HG03457 (cell line): ENCODE data around the gene ARHGAP22.

ENCODE experiments used
- ATAC-seq: cut with Tn5 transposase; IDR thresholded peaks from one replicate; pipeline ENCODE4 v1.9.1; 2021; ENCODE audit warnings: moderate number of reproducible peaks; ENCODE audit not compliant: unreplicated experiment

ARHGAP22 gene

DNA sequence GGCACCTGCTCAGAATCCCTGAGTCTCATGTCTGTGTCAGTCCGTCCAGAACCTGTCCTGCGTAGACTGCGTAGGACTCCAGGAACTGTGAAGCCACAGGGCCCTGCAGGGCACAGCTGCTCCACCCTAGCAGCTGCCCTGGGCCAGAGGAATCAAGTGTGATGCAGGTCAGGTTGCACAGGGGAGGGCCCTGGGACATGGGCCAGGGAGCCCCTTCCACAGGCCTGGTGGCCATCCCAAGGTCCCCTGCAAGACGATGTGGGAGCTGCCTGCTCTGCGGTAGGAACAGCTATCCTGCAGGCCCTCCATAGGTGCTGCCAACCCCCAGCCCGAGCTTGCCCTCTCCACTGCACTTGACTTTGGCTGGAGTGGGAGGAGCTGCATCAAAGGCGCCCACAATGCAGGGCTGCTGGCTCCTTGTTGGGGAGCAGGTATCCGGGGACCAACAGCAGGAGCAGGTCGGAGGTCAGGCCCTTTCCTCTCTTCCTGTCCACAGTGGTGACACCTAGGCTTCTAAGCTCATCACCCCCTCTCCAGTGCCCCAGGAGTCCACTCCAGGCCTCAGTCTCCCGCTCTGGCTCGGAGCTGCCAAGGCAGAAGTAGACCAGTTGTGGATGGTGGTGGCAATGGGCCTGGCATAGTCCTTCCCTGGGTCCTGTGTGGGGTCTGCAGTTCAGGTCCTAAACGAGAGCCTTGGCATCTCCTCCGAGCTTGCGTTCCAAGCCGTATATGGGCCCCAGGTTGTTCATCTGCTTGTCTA is 149.3 kb downstream of the ARHGAP22 start:
- no peak for ATAC-seq

DNA sequence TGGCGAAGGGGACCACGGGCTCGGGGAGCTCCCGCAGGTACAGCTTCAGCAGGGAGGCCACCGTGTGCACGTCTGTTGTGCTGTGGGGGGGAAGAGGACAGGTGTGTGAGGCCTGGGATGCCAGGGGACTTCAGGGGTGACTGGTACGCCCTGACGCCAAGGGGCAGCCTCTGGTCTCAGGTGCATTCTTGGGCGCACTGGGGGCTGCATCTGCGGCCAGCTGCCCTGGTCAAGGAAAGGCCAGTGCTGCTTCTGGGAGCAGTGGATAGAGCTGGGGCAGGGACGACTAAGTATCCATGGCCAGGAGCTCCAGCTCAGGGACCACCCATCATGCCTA is 149.8 kb downstream of the ARHGAP22 start:
- no peak for ATAC-seq

GRCh38 chr10:48454302-48455054 is 150.4 kb downstream of the ARHGAP22 start:
- no peak for ATAC-seq

GRCh38 chr10:48453451-48454301 is 151.2 kb downstream of the ARHGAP22 start:
- ATAC-seq = no peak

DNA sequence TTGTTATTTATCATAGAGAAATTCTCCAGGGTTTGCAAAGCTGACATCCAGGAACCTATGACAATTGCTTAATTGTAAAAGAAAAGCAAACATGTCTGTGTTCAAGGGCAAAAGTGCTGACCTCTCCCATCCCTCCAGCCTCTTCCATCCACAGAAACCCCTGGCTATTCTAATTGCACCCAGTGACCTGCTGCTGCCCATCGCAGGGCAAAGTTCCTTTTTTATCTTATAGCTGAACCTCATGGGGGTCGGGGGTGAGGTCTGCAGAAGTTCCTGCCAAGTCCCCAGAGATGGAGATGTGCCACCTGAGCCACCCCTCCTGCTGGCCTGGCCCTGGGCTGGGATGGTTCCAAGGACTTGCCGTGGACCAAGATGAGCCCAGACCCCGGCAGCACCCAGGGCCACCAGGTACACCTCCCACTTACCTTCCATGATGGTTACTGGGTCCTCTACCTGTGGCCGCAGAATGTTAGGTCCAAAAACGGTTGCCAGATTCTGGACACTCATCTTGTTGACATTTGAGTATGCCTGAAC is 151.9 kb downstream of the ARHGAP22 start:
- no peak for ATAC-seq

GRCh38 chr10:48451969-48452878 is 152.6 kb downstream of the ARHGAP22 start:
- ATAC-seq = no peak

DNA sequence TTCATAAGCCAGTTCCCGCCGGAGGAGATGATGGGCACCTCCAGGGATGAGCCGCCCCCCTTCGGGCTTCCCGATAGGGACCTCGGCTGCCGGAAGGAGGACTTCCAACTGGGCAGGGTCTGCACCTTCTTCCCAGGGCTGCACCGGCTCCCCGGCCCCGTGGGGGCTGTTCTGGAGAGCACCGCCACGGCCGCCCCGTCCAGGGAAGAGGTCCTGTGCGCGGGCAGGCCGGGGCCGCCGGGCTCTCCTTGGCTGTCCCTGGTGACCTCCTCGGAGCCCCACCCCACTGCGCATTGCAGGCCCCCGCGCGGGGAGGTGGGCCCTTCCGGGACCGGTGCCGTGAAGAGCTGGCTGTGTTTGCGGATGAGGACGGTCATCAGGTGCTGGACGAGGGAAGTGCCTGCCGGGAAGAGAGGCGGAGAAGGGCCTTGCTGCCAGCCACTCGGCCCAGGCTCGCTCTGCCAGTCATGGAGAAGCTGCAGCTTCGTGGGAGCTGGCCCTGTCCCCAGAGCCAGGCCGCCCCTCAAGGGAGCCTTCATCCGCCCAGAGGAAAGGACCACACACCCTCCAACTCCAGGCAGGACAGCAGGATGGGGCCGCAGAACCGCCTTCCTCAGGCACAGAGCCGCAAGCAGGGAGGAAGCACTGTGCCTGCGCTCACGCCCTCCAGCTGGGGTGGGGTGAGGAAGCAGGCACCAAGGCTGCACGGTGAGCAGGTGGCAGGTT is 154.0 kb downstream of the ARHGAP22 start:
- no peak for ATAC-seq

DNA sequence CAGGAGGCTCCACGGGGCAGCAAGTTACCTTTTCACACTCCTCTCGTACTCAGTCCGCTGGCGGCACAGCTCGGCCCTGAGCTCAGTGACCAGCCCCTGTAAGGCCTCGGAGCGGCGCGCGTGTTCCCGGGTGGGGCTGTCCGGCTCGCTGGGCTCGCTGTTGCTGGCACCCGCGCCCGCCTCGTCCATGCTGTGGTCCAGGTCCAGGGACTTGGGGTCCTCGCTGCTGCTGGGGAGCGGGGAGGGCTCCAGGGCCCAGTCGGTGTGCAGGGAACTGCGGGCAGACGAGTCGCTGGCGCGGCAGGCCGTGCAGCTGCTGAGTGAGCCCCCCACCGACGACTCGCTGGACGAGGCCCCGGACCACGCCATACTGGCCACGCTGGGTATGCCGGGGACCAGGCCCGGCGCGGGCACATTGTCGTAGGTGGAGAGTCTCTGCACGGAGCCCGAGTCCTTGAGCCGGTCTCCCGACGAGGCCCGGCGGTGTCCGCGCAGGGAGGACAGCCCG is 154.6 kb downstream of the ARHGAP22 start:
- no peak for ATAC-seq

DNA sequence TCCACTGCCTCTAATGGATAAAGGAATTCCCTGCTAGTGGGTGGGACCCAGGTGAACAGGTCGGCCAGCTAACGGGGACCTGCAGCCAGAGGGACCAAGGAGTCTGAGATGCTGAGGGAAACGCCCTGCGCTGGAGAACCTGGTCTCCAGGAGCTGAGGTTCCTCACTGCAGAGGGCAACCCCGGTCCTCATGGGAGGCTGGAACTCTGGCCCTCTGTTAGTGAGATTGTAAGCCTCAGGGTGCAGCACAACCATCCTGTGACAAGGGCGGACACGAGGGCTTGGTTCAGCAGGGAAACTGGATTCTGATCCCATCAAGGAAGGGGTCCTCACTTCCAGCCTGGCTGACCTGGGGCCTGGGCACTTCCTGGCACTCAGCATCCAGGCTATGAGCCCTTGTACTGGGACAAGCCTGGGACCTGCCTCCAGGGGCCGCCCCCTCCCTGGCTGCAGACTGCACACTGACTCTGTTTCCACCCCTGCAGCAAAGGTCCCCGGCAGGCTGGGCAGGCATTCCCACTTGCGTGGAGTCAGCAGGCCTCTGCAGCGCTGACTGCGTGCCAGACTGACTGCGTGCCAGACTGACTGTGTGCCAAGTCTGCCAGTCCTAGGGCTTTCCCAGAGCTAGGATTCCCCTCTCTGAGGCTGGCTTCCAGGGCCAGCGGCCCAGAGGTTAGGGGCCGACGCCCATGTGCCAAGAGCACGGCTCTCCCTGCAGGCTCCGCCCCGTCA is 155.2 kb downstream of the ARHGAP22 start:
- no peak for ATAC-seq

DNA sequence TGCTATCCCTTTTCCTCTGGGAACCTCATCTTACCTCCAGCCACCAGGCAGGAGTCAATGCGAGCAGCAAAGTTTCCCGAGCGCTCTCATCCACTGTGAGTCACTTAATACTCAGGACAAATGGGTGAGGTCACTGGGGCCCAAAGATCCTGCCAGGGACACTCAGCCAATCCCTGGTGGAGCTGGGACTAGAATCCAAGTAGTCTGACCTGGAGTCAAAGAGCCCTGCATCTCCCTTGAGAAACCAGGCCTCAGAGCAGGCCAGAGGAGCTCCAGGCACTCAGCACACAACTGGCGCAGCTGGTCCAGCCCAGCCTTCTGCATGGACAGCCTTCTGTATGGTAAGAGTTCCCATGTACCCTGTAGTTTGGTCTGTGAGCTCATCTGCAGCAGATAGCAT is 156.1 kb downstream of the ARHGAP22 start:
- no peak for ATAC-seq

DNA sequence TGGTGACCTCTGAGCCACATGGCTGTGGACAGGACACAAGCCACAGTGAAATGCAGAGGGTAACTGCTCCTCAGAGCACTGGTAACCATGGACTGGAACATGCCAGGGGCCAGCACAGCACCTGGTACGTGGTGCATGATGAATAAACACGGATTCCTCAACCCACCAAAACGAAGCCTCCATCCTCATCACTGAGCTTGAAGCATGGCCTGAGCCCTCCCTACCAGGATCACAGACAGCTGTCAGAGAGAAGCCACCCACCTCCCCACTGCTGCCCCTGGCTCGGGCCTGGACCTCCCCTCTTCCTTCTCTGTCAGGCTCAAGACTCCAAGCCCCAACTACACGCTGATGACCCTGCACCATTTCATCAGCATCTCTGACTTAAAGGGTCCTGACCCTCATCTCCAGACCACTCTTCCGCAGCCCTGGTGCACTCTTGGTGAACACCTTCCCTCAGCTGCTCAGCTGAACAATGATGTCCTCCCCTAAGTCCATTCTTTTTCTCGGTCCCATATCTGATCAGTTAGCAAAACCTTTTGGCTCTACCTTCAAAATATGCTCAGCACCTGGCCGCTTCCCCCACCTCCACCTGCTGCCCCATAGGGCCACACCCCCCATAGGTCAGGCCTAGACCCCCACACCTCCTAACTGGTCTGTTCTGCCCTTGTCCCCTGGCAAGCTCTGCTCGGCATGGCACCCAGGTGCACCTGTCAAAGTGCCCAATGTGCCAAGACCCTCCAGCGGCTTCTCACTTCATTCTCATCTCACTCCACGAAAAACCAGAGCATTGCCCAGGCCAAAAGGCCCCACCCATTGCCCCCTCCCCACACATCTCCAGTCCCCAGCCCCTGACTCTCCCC is 157.3 kb downstream of the ARHGAP22 start:
- ATAC-seq = no peak

DNA sequence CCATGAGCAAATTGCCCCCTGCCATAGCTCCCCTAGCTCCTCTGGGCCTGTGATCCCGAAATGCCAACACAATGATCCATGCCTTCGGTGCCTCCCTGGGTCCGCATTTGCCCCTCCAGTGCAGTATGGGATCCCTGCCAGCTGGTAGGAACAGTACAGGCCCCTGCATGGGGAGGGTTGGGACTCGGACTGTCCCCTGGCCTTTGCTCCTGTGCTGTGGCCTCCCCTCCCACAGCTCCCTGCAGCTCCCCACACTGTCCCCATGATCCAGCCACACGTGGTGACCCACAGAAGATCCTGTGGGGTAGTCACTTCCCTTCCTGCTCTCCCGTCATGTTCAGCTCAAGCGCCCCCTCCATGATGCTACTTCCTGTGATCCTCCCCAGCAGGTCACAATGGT is 158.1 kb downstream of the ARHGAP22 start:
- ATAC-seq = no peak

GRCh38 chr10:48445932-48446331 is 158.9 kb downstream of the ARHGAP22 start:
- ATAC-seq = no peak

DNA sequence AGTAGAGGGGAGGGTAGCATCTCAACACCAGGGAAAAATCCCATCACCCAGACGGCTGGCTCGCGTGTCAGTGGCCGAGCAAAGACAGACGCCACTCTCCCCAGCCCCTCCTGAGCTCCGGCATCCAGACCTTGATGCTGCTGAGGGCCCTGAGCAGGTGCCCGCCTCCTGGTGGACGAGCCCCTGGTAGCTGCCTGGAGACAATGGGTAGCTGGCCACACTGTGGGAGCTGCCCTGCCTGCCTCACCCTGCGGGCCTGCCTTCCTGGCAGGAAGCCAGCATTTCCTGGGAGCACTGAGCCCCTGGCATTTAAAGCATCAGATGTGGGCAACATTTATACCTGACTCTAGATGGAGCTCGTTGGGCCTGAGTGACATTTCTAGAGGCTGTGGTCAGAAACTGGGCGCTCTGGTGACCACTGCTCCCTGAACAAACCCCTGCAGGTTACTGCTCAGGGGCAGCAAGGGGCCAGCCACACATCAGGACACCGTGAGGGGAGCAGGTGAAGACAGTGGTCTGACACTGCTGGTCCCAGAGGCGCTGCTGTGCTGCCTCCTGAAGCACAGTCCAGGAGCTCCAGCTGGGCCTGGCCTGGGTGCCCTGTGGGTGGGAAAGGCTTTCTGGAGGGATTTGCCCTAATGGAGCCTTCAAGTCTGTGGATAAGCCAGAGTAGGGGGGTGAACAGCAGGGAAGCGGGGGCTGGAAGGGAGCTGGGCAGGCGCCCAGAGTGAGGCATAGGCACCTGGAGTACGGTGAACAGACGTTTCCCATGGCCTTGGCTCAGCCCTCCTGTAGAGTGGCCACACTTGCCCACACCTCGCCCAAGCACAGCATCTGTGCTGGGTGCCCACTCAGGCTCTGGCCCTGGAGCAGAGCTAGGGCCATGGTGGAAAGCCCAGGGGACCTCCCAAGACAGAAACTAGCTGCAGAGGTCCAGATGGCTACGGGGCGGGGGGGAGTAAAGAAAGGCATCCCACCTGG is 159.7 kb downstream of the ARHGAP22 start:
- ATAC-seq = no peak

DNA sequence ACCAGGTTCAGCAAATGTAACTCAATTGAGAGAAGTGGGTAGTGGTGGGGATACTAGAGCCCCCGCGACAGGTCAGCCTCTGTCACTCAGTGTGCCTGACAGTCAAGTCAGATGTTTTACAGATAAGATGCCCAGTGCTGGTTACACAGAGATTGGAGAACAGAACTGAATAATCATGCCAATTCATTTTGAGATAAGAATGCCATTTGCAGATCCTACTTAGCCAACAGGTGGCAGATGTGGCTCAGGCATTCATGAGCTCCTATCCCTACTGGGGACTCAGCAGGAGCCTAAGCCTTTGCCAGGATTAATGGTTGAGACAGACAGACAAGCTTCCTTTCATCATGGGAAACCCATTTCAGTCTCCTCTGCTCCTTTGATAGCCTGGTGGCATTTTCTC is 160.6 kb downstream of the ARHGAP22 start:
- no peak for ATAC-seq

DNA sequence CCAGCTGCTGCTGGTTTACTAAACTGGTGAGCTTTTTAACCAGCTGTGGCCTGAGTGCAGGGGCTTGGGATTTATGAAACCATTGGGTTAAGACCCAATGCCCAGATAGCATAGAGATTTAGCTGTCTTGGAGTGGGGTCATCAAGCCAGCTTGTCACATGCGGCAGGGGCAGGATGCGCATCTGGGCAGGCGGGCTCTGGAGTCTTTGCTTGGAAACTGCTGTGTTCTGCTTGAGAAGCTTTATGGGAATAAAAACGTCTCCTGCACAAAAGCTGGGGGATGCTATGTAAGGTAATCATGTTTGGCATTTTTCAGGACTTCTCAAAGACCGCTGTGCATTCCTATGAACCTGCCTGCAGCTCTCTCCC is 162.1 kb downstream of the ARHGAP22 start:
- no peak for ATAC-seq
